Measurements from ENCODE around the gene DHRS13. TPM values are rescaled to one million over a fixed set of nuclear protein-coding genes. Genes with fewer than 3 reads are reported as not detected.
A peak's percentile ranks its signal among the peaks of the same experiment; 100 is the strongest.

The DHRS13 gene, protein sequence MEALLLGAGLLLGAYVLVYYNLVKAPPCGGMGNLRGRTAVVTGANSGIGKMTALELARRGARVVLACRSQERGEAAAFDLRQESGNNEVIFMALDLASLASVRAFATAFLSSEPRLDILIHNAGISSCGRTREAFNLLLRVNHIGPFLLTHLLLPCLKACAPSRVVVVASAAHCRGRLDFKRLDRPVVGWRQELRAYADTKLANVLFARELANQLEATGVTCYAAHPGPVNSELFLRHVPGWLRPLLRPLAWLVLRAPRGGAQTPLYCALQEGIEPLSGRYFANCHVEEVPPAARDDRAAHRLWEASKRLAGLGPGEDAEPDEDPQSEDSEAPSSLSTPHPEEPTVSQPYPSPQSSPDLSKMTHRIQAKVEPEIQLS
- 27.3 TPM for total RNA-seq

DNA sequence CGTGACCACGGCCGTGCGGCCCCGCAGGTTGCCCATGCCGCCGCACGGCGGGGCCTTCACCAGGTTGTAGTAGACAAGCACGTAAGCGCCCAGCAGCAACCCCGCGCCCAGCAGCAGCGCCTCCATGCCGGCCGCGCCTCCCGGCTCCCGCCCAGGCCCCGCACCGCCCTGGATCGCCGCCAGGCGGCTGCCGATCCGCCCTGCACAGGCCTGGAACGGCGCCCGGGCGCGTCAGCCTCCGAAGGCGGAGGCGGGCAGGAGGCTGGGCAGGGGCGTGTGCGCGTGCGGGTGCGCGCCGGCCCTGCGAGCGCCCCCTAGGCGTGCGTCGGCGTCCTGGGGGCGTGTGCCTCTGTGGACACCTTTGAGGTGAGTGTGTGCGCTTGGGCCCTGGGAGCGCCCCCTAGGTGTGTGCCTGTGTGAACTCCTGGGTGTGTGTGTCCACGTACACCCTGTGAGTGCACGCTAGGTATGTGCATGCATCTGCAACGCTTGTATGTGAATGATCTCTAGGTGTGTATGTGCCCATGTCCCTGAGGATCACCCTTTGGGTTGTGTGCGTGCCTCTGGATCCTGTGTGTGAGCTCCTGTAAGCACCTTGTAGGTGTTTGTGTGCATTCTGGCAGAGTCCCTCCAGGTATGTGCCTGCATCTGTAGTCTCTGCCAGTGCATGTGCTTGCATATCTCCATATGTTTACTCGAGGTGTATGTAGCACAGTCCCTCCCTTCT lies at the start of gene DHRS13:
TSS of gene DHRS13 (minus strand) at position 261 of the 727 bp plus-strand sequence. CDS start at position 126, 135 bp downstream.
- DNase-seq (ENCODE audit: low spot score), result peak; percentile 88

DNA sequence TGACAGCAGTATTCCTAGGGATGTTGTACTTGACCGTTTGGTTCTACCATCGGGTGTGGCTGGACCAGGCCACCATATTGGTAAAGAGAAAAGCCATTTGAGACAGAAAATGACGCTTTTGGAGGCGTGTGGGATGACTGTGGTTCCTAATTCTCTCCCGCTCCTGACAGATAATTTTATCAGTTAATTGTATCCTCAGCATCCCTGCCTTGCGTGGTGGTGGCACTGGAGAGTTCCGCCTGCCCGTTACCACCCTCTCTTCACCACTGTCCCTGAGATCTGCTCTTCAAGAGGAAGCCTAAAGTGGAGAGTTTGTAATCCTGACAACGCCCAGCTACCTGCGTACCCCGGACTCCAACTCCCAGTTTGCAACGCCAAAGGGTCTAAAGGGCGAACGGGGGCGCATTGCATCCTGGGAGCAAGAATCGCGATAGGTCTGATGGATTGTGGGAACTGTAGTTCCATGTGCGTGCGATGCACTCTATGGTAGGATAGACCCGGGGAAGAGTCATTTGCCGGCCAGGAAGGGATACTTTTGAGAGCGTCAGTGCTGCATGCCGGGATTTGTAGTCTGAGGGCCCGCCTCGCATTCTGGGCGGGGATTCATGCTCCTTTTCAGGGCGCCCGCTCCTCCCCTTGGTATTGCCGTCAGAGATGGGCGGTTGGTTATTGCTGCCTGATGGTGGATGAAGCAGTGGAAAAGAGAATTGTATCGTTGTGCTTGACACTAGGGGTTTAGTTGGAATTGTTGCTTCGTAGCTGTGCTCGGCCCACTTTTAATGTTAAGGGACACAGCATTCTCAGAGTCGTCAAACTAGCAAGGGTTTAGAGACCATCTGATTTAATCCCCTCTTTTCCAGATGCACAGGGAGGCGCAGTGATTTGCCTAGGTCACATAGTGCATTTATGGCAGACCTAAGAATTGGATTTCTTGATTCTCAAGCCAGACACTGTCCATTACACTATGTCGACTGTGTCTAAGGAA lies 49.4 kb upstream of the DHRS13 start:
- peak; percentile 98 for DNase-seq (ENCODE audit: low spot score)

DNA sequence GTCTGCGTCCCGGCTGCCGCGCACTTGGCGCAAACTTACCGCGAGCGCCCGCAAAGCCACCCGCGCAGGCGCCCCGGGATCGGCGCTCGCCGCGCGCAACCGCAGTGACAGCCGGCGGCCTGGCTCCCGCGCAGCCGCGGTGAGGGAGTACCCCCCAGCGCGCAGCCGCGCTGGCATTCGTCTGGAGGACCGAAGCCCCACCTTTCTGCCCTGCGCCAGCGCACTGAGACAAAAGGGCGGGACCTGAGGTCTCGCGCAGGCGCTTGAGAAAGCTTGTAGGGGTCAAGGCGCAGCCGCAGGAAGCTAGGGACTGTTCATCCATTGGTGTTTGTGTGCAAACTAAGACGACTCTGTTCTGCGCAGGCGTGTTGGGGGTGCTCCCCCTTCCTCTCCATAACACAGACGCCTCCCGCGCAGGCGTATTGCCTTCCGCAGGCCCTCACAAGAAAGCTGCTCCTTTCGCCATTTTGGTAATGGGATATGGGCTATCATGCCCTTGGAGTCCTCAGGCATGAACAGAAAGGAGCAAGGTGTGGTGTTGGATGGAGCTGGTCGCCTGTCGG lies 48.6 kb upstream of the DHRS13 start, which contains the start of gene PHF12:
TSS of gene PHF12 (minus strand) at position 91 of the 563 bp plus-strand sequence. CDS start 558 bp downstream, outside the sequence.
- DNase-seq (ENCODE audit: low spot score), result peak; percentile 100

DNA sequence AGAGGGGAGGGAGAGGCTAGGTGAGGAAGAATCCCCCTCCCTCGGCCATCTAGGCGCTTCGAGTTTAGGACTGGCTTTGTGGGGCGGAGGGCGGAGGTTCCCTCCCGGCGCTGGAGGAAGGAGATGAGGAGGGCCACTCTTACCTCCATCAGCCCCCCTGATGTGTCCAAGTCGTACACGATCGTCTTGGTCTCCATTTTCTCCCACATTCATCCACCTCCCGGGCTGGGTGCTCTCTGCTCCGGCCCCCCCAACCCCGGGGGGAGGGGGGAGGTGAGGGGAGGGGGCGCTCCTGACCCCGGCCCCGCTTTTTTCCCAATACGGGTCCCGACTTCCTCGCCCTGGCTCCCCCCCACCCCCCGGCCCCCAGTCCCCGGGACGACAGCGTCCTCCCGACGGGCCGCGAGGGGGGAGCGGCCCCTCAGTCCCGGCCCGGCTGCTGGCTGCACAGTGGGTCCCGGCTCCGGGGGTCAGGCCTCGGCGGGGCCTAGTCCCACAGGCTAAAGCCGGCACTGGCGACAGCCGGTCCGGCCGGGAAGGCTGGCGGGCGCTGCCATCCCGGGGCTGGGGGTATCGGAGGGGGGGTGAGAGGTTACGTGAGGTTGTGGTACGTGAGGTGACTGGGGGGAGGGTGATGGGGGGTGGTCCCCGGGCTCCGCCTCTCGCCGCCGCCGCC lies 48.0 kb upstream of the DHRS13 start:
- DNase-seq (ENCODE audit: low spot score), result peak; percentile 62

DNA sequence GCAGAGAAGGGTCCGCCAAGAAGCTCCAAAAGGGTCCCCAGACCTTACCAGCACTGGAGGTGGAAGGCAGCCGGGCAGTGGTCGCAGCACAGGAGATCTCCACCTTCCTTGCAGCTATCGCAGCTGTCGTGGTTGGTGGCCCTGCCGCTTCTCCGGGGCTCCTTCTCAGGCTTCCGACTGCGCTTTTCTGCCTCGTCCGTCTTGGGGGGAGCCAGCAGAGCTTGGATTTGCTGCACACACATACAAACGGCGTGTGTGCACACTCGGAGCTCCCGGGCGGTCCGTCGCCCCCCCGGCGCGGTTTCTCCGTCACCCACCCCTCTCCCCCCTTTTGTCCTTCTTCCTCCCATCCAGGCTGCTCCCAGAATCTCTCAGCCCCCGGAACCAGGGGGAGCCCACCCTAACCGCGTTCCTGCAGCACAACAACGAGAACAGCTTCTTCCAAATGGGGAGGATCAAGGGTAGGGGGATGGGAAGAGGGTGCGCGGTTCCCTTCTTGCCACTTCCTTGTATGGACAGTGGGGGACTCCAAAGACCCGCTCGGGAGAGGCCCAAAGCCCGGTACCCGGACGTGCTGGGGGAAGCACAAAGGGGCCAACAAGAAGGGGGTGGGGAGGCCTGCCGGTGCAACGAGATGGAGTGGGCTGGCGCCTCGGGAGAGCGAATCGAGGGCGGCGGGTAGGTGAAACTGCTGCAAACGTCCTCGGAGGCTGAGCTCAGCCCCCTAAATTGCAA lies 47.3 kb upstream of the DHRS13 start:
- peak; percentile 80 for DNase-seq (ENCODE audit: low spot score)

DNA sequence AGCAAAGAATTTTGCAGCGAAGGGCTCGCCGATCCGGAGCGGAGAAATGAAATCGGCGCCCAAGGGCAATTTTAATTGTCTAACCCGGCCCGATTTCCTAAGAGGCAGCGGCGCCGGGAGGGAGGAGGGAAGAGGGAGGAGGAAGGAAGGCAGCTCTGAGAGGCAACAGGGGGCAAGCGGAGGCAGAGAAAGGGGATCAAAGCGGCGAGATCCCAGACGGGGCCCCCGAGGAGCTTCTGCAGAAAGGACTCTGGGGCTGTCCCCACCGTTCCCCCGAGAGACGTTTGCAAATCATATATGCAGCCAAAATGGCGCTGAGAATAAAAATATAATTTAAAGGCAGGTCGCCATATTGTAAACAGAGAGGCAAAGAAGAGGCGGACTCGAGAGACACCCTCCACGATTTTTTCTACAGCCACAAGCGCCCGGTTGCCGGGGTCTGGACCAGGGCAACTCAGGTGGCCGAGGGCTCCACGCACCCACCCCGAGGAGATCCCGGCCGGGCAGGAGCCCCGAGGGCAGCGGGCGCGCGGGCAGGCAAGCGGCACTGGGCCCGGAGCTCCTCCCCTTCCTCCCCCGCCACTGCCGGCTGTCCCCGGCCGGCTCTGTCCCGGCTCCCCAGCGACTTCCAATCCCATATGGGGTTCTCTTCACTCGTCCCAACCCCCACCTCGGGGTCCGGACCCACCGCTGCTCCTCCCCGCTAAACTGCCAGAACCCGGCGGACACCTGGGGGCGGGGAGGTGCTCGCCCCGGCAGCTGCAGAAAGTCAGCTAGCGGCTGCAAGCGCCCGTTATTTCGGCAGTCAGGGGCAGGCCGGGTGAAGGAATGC lies 46.5 kb upstream of the DHRS13 start:
- DNase-seq (ENCODE audit: low spot score), result peak; percentile 73

DNA sequence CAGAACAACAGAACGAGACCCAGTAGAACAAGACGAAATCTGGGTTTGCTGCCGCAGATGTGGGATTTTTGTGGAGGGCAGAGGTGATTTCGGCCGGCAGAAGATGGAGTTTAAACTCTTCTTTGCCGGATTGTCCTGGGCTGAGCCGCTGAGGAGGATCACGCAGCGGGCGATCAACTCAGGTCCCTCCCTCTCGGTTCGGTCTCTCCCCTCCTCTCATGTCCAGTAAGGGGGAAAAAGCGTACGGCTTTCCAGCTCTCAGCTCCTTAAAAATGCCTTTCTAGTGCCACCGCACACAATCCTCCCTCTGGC lies 46.0 kb upstream of the DHRS13 start:
- no peak for DNase-seq (ENCODE audit: low spot score)

DNA sequence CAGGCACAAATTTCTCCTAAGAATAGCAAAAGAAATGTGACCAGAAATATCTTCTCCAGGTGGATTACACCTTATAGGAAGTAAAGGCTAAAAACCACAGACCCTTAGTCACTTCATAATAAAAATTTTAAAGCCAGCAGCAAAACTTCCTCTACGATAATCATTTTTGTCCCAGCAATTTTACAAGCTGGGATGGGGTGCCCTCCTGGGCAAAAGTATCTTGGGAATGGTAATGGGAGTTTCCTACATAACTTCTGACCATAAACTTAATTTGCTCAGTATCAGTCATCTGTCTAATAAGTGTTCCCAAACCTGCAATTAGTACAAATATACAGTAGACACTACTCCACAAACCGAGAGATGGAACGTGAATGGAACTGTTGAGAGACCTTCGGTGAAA lies 45.5 kb upstream of the DHRS13 start:
- DNase-seq (ENCODE audit: low spot score), result no peak

DNA sequence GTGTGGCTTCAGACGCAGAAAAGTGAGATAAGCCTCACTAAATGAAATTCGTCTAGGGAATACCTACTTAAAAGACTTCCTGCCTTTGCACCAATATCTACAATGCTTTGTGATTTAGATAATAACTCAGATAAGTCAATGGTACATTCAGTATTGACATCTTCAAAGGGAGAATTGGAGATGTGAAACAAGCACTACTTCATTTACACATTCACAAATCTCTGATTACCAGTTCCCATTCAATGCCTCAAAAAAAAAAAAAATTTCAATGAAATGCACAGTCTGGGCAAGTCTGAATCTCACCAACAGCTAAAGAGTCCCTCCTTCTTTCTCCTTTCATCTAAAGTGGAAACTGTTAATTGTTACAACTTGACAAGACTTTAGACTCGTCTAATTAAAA lies 44.8 kb upstream of the DHRS13 start:
- DNase-seq (ENCODE audit: low spot score), result no peak

DNA sequence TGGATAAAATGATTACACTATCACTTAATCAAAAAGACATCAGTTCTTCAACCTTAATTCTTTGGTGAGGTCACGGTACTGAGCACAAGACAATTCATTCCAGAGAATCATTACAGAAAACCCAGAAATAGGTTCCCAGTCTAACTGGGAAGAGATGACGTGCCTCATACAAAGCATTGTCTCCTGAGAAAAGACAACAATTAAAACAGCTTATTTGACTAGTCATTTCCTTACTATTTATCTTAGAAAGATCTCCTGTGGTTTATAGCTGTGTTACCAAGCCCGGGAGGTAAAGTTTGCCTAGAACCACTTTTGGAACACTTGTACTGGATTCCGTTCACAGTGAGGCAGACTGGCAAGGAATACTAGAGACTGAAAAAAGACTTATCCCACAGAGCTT lies 43.4 kb upstream of the DHRS13 start:
- no peak for DNase-seq (ENCODE audit: low spot score)

DNA sequence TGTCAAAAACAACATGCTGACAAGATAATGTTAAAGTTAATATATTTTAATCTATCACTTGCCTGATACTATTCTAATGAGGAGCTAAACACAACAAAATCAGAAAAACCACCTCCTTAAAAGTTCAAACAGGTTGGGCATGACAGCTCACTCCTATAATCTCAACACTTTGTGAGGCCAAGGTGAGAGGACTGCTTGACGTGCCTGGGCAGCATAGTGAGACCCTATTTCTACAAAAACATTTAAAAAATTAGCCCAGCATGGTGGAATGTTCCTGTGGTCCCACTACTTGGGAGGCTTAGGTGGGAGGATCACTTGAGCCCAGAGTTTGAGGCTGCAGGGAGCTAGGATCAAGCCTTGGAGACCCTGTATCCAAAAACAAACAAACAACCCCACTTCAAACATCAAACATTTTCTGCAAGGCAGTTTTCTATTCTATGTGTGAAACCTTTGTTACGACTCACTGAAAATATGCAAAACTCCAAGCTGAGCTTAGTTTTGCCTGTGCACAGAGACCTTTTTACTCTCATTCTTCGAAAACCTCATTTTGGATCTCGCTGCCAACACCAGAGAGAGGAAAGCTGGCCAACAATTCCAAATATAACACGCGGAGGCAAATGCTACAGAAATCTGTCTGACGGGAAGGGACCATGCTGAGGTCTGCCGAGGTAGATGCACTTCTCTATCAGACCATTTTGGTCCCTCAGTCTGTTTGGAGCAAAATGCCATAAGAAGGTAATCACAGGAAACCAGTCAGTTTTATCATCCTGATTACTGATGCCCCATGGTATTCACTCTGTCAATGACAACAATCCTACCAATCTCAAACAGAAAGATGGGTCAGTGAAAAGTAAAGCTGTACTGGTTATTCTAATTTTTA lies 42.2 kb upstream of the DHRS13 start:
- no peak for DNase-seq (ENCODE audit: low spot score)

DNA sequence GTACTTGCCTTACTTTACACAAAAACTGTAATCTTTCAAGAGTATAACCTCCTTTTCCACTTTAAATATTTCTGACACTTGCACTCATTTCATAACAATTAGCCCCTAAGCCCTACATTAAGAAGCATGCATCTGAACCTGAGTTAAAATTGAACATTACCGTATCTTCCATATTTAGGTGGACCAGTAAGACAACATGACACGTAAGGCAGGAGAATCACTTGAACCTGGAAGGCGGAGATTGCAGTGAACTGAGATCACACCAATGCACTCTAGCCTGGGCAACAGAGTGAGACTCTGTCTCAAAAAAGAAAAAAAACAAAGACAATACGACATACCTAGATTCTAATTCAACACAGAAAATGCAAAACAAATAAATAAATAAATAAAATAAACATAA lies 41.5 kb upstream of the DHRS13 start:
- no peak for DNase-seq (ENCODE audit: low spot score)

DNA sequence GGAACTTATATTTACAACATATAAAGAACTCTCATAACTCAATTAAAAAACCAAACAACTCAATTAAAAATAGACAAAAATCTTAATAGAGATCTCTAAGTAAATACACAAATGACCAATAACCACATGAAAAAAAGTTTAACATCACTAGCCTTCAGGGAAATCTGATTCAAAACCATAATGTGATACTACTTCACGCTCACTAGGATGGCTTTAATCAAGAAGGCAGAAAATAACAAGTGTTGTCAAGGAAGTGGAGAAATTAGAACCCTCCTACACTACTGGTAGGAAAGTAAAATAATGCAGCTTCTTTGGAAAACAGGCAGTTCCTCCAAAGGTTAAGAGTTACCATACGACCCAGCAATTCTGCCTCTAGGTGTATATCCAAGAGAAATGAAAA lies 40.0 kb upstream of the DHRS13 start:
- DNase-seq (ENCODE audit: low spot score), result no peak

DNA sequence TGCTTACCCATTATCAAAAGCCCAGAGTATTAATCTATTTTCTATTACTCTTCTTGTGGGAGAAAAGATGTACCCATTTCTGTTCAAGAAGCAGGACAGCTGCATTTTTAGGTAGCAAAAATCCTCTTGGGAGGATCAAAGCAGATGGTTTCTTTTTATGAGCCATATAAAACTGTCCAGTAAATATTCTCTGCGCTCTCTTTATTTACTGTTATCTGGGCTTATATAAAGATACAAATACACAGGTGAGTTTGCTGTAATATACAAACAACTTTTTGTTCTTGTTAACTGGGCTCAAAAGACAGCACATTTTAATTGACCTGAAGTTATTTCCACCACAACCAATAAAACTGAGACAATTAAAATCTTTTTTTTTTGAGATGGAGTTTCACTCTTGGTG lies 38.4 kb upstream of the DHRS13 start:
- no peak for DNase-seq (ENCODE audit: low spot score)

DNA sequence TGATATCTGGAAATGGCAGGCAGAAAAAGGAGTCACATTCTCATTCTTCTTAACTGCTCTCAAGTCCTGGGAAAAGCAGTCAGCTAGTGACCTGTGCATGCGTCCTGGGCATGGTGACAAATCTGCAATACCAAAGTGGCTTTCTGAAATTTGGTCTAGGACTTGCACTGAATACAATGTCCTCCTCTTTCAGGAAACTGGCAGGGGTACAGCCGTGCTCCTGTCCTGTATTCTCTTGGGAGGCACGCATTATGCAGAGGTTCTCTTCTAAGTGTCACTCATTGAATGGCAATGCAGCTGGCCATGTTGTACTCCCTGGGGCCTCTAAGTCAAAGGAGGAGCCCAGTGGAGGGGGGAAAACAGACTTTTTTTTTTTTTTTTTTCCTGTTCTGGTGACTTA lies 37.8 kb upstream of the DHRS13 start:
- DNase-seq (ENCODE audit: low spot score), result no peak

DNA sequence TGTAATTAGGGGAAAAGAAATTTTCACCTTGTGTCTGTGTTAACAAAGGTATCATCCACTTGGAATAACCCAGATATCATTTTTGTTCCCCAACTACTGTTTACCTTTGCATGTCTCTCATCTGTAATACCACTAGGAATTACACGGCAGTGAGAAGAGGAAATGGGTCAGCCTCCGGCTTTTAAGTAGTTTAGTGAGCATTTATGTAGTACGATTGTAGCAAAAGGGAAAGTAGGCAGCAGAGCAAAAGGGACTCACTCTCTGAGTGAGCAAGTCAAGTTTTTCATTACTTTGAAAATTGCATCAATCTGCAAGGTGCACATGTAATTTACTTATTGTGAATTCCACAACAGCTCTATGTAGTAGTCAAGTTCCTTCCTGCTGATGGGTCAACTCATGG lies 37.3 kb upstream of the DHRS13 start:
- no peak for DNase-seq (ENCODE audit: low spot score)

DNA sequence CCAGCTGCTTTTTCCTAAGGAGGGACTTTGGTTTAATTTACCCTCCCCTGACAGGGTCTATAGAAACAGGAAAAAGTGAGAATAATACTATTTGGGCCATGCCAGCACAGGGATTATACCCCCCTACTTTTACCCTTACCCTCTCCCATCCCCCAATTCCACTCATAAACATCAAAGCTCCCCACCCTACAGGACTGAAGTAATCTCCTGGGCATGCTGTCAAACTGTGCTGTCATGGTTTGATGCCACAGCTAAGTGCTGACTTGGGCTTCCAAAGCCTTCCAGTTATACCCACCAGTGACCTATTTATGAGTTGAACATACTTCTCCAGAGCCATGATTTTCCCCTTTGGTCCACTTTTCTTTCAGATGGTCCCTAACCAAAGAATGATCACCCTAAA lies 35.7 kb upstream of the DHRS13 start:
- DNase-seq (ENCODE audit: low spot score), result no peak

DNA sequence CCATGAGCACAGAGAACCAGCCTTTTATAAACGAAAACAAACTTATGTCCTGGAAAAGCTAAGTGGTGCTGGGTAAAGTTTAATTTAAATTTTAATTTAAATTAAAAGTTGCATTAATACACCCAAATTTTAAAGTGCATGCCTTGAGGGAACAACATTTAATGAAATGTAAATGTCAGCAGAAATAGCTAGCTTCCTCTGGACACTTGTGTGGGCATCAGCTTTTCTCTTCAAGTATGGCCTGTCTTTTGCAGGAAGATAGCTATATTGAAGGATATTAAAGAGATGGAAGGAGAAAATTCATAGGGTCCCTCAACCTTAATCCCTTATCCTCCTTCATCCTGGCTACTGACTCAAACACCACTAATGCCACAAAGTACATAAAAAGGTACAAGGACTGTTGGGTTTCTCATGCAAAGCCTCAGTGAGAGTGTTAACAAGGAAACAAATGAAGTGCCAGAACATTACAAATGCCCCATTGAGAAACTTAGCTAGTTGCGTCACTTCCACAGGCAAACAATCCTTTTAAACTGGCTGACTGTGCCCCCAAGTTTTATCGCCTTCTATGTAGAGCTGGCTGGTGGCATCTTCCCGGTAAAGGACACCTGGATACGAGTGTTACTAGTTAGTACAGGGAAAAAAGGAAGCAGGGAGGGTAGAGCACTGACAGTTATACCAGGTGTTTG lies 34.3 kb upstream of the DHRS13 start:
- no peak for DNase-seq (ENCODE audit: low spot score)
